HEK293T (cell line): ENCODE measurements around the gene BRPF1.

Experiments
- CTCF ChIA-PET: fragments of 350-600 bp; formaldehyde crosslinking; extraction: SDS; loops from one replicate; lab custom pipeline; 2021; ENCODE audit warnings: antibody characterized with exemption, inconsistent platforms; lab: Yijun Ruan, JAX
- POLR2A ChIA-PET: fragments of 350-600 bp; formaldehyde crosslinking; extraction: SDS; loops from one replicate; lab custom pipeline; 2020; ENCODE audit warnings: antibody characterized with exemption, inconsistent platforms; lab: Yijun Ruan, JAX
- DNase-seq: peaks from one replicate; pipeline ENCODE4 v3.0.0; 2012; ENCODE audit warnings: mixed read lengths; ENCODE audit errors: extremely low spot score
- ARNT ChIP-seq: fragments of 450-650 bp; IDR thresholded peaks from 2 replicates; pipeline ENCODE4 v1.6.1; 2017; ENCODE audit warnings: mild to moderate bottlenecking
- BHLHE40 ChIP-seq: fragments of 450-650 bp; IDR thresholded peaks from 2 replicates; pipeline ENCODE4 v1.6.1; 2016; ENCODE audit warnings: mild to moderate bottlenecking, moderate library complexity, borderline replicate concordance
- CTBP1 ChIP-seq: fragments of 450-650 bp; IDR thresholded peaks from 2 replicates; pipeline ENCODE4 v1.6.1; 2016; ENCODE audit warnings: borderline replicate concordance
- ELF4 ChIP-seq: fragments of 450-650 bp; IDR thresholded peaks from 2 replicates; pipeline ENCODE4 v1.6.1; 2017; ENCODE audit warnings: antibody characterized with exemption
- FOXA1 ChIP-seq: fragments of 450-650 bp; IDR thresholded peaks from 2 replicates; pipeline ENCODE4 v1.6.1; 2016; ENCODE audit warnings: mild to moderate bottlenecking
- FOXK2 ChIP-seq: fragments of 450-650 bp; IDR thresholded peaks from 2 replicates; pipeline ENCODE4 v1.6.1; 2016; ENCODE audit warnings: mild to moderate bottlenecking
- FOXM1 ChIP-seq: fragments of 450-650 bp; IDR thresholded peaks from 2 replicates; pipeline ENCODE4 v1.6.1; 2017; ENCODE audit warnings: mild to moderate bottlenecking, borderline replicate concordance
- HDGF ChIP-seq: fragments of 450-650 bp; IDR thresholded peaks from 2 replicates; pipeline ENCODE4 v1.6.1; 2017; ENCODE audit warnings: antibody characterized with exemption, borderline replicate concordance
- L3MBTL2 ChIP-seq: fragments of 450-650 bp; conservative IDR thresholded peaks from 2 replicates; pipeline ENCODE4 v1.6.1; 2016; ENCODE audit warnings: mild to moderate bottlenecking
- LEF1 ChIP-seq: fragments of 450-650 bp; IDR thresholded peaks from 2 replicates; pipeline ENCODE4 v1.6.1; 2017; ENCODE audit warnings: mild to moderate bottlenecking, borderline replicate concordance
- NFRKB ChIP-seq: fragments of 450-650 bp; IDR thresholded peaks from 2 replicates; pipeline ENCODE4 v1.6.1; 2016; ENCODE audit warnings: mild to moderate bottlenecking, moderate library complexity
- PKNOX1 ChIP-seq: fragments of 450-650 bp; IDR thresholded peaks from 2 replicates; pipeline ENCODE4 v1.6.1; 2016
- SP1 ChIP-seq: fragments of 450-650 bp; IDR thresholded peaks from 2 replicates; pipeline ENCODE4 v1.6.1; 2017
- SUZ12 ChIP-seq: fragments of 450-650 bp; IDR thresholded peaks from 2 replicates; pipeline ENCODE4 v1.6.1; 2016; ENCODE audit warnings: mild to moderate bottlenecking
- TARDBP ChIP-seq: fragments of 450-650 bp; IDR thresholded peaks from 2 replicates; pipeline ENCODE4 v1.6.1; 2016
- ZNF384 ChIP-seq: fragments of 450-650 bp; IDR thresholded peaks from 2 replicates; pipeline ENCODE4 v1.6.1; 2016

Gene BRPF1

GRCh38 chr3:9792405-9793160, 61.0 kb downstream of the BRPF1 start, which contains the start of the genes ARPC4 and TADA3:
Gene ARPC4, plus strand, starts transcription at chr3:9793082. Its CDS starts 40 bp downstream, at chr3:9793122.
Gene TADA3, minus strand, starts transcription at chr3:9792473. Its CDS starts 1,007 bp downstream, at chr3:9791466.
- POLR2A ChIA-PET = interaction anchor here (0.6 to 1.4 kb wide), 17 partner anchors 9 to 289 kb away, joined by 3 to 14 read pairs (median 4); partner anchors contain the start of genes CAMK1, CRELD1, FANCD2 and OGG1
- TF ChIP-seq LEF1 (no peak), CTBP1 (no peak), BHLHE40 (peak; percentile 95), ELF4 (peak; percentile 96)
- DNase-seq = peak; percentile 96
- CTCF ChIA-PET = interaction anchor here (0.7 kb wide), 1 partner anchor 292 kb away, joined by 4 read pairs; no protein-coding TSS in a partner anchor

- DNase-seq = peak; percentile 37
- ChIA-PET POLR2A (interaction anchor here (0.6 to 1.4 kb wide), 19 partner anchors 10 to 289 kb away, joined by 3 to 14 read pairs (median 4); partner anchors contain the start of genes CAMK1, CRELD1, FANCD2 and OGG1), CTCF (interaction anchor here (0.7 kb wide), 1 partner anchor 293 kb away, joined by 4 read pairs; no protein-coding TSS in a partner anchor)
- TF ChIP-seq L3MBTL2 (0 out of 2 replicates have a peak, but pooled peaks have one; percentile 21), NFRKB (no peak)
Measured at GRCh38 chr3:9793161-9793781, 61.7 kb downstream of the BRPF1 start.

GRCh38 chr3:9794400-9794799, 62.9 kb downstream of the BRPF1 start:
- no peak for DNase-seq
- POLR2A ChIA-PET = interaction anchor here (1.0 kb wide), 1 partner anchor 21 kb away, joined by 3 read pairs; no protein-coding TSS in a partner anchor
- CTCF ChIA-PET = no interaction called here
- TF ChIP-seq FOXM1 (no peak), HDGF (no peak), NFRKB (no peak), CTBP1 (no peak), BHLHE40 (no peak), ELF4 (no peak), PKNOX1 (no peak), FOXA1 (no peak), SUZ12 (no peak), LEF1 (no peak), ZNF384 (no peak), FOXK2 (no peak), SP1 (no peak), L3MBTL2 (no peak), ARNT (no peak), TARDBP (no peak)

- POLR2A ChIA-PET = interaction anchor here (1.2 kb wide), 1 partner anchor 11 kb away, joined by 4 read pairs; no protein-coding TSS in a partner anchor
- no peak for TF ChIP-seq PKNOX1
- TF ChIP-seq LEF1 = no peak
- DNase-seq = no peak
- CTCF ChIA-PET = no interaction called here
Measured at GRCh38 chr3:9795207-9795606, 63.7 kb downstream of the BRPF1 start.

GRCh38 chr3:9797196-9797945, 65.8 kb downstream of the BRPF1 start:
- CTCF ChIA-PET = no interaction called here
- no peak for DNase-seq
- POLR2A ChIA-PET = no interaction called here
- TF ChIP-seq FOXA1 (no peak), LEF1 (no peak)
